Smooth muscle cell (in vitro differentiated cells): Measurements from ENCODE around the gene PAPOLG. TPM values are rescaled to one million over a fixed set of nuclear protein-coding genes. Genes with fewer than 3 reads are reported as not detected.

Experiments used
- DNase-seq: peaks from one replicate; lab custom pipeline; 2025; ENCODE audit not compliant: unreplicated experiment; lab: John Stamatoyannopoulos, UW
- H2AFZ ChIP-seq: fragments of 200-600 bp; sonication (generic); 2 replicates; pipeline ENCODE4 v1.6.0; 2016; ENCODE audit warnings: antibody characterized with exemption, low read depth, mild to moderate bottlenecking
- H3F3A ChIP-seq: fragments of 200-600 bp; sonication (generic); 2 replicates; pipeline ENCODE4 v1.6.0; 2017; ENCODE audit warnings: antibody characterized with exemption, low read depth
- H3K27ac ChIP-seq: fragments of 200-600 bp; sonication (generic); 2 replicates; pipeline ENCODE4 v1.5.1; 2016; ENCODE audit warnings: low read depth, mild to moderate bottlenecking
- H3K27me3 ChIP-seq: fragments of 200-600 bp; sonication (generic); 2 replicates; pipeline ENCODE4 v1.6.1; 2016; ENCODE audit warnings: low read depth, mild to moderate bottlenecking
- H3K36me3 ChIP-seq: fragments of 200-600 bp; sonication (generic); 2 replicates; pipeline ENCODE4 v1.5.1; 2016; ENCODE audit warnings: low read depth
- H3K4me1 ChIP-seq: fragments of 200-600 bp; sonication (generic); 2 replicates; pipeline ENCODE4 v1.5.1; 2016; ENCODE audit warnings: low read depth
- H3K4me2 ChIP-seq: fragments of 200-600 bp; sonication (generic); 2 replicates; pipeline ENCODE4 v1.6.0; 2016; ENCODE audit warnings: mild to moderate bottlenecking
- H3K4me3 ChIP-seq: fragments of 200-600 bp; sonication (generic); 2 replicates; pipeline ENCODE4 v1.5.1; 2016; ENCODE audit warnings: mild to moderate bottlenecking
- H3K79me2 ChIP-seq: fragments of 200-600 bp; sonication (generic); 2 replicates; pipeline ENCODE4 v1.6.0; 2016; ENCODE audit warnings: low read depth, mild to moderate bottlenecking
- H3K9ac ChIP-seq: fragments of 200-600 bp; sonication (generic); 2 replicates; pipeline ENCODE4 v1.6.0; 2016; ENCODE audit warnings: low read depth
- H3K9me3 ChIP-seq: fragments of 200-600 bp; sonication (generic); replicated peaks from 2 replicates; pipeline ENCODE4 v1.5.1; 2016; ENCODE audit warnings: low read depth
- H4K20me1 ChIP-seq: fragments of 200-600 bp; sonication (generic); 2 replicates; pipeline ENCODE4 v1.6.0; 2016; ENCODE audit warnings: low read depth
- CTCF ChIP-seq: fragments of 200-600 bp; sonication (generic); IDR thresholded peaks from 2 replicates; pipeline ENCODE4 v1.5.1; 2017; ENCODE audit warnings: borderline replicate concordance, mild to moderate bottlenecking, antibody characterized with exemption; ENCODE audit not compliant: insufficient read depth, poor library complexity, severe bottlenecking
- WGBS: methylation state at CpG from one replicate; pipeline ENCODE4 v1.1.7; 2016; ENCODE audit warnings: low lambda C conversion rate; 5-methylcytosine and 5-hydroxymethylcytosine counted together
- polyA plus RNA-seq: library from polyadenylated mRNA; unstranded; fragments of >200 nt; fragmentation: Nextera tagmentation; extraction: Ambion mirVana; gene quantifications from 2 replicates; pipeline ENCODE4 v1.2.1, GENCODE V29; 2016
- total RNA-seq: library from RNA; depleted of rRNA; stranded (reverse); fragments of >200 nt; gene quantifications from 2 replicates; pipeline ENCODE4 v1.2.3, GENCODE V29; 2014

Gene PAPOLG
- total RNA-seq (19.6 and 23.3 TPM in 2 replicates), polyA plus RNA-seq (6.6 and 7.4 TPM in 2 replicates)

GRCh38 chr2:60756097-60757087, at the start of gene PAPOLG:
Gene PAPOLG (plus strand): TSS chr2:60756268. CDS start chr2:60756479, 211 bp downstream.
- Histone ChIP-seq H3K9me3 (no peaks in the 10 kb centered on the region), H3K4me3 (peak within 1 kb of the TSS; percentile 77), H3K79me2 (peaks cover 37% of the 10 kb centered on the region), H4K20me1 (peaks cover 40% of the 10 kb centered on the region), H3K4me1 (peaks cover 12% of the 10 kb centered on the region), H2AFZ (peak within 1 kb of the TSS; percentile 84), H3K27me3 (no peaks in the 10 kb centered on the region), H3K9ac (peak within 1 kb of the TSS; percentile 82), H3F3A (no peaks in the 10 kb centered on the region), H3K27ac (peak within 1 kb of the TSS; percentile 57), H3K36me3 (peaks cover 14% of the 10 kb centered on the region), H3K4me2 (peak within 1 kb of the TSS; percentile 94)
- WGBS, result 1% methylated on average over 50 of the region's 58 CpGs
- no peak for TF ChIP-seq CTCF
- peak; percentile 65 for DNase-seq

- H3K27me3 ChIP-seq, result no peaks in the 10 kb centered on the region
- no peak overlapping the region for H3K4me2 ChIP-seq
- WGBS, result 61% methylated on average over 11 of the region's 11 CpGs
- TF ChIP-seq CTCF, result peak; percentile 74
- no peak overlapping the region for H3K4me3 ChIP-seq
- no peaks in the 10 kb centered on the region for H3K4me1 ChIP-seq
- no peaks in the 10 kb centered on the region for H3F3A ChIP-seq
- DNase-seq, result no peak
- no peak overlapping the region for H3K9ac ChIP-seq
- H3K36me3 ChIP-seq, result no peaks in the 10 kb centered on the region
- H3K9me3 ChIP-seq, result no peaks in the 10 kb centered on the region
- H2AFZ ChIP-seq, result peak overlapping the region; percentile 36
- H4K20me1 ChIP-seq, result no peaks in the 10 kb centered on the region
- H3K27ac ChIP-seq, result no peak overlapping the region
- no peaks in the 10 kb centered on the region for H3K79me2 ChIP-seq
Measured at GRCh38 chr2:60707750-60708371, 48.2 kb upstream of the PAPOLG start.

- no peaks in the 10 kb centered on the region for H3F3A ChIP-seq
- no peak overlapping the region for H3K9ac ChIP-seq
- no peak overlapping the region for H2AFZ ChIP-seq
- no peaks in the 10 kb centered on the region for H4K20me1 ChIP-seq
- TF ChIP-seq CTCF, result no peak
- H3K36me3 ChIP-seq, result no peaks in the 10 kb centered on the region
- no peaks in the 10 kb centered on the region for H3K4me1 ChIP-seq
- H3K79me2 ChIP-seq, result no peaks in the 10 kb centered on the region
- 91% methylated on average over 7 of the region's 7 CpGs for WGBS
- H3K27ac ChIP-seq, result no peak overlapping the region
- H3K27me3 ChIP-seq, result no peaks in the 10 kb centered on the region
- DNase-seq, result no peak
- no peak overlapping the region for H3K4me2 ChIP-seq
- H3K4me3 ChIP-seq, result no peak overlapping the region
- no peaks in the 10 kb centered on the region for H3K9me3 ChIP-seq
Measured at GRCh38 chr2:60708630-60709320, 47.3 kb upstream of the PAPOLG start.
